Lung (tissue), 12 donors: ENCODE results near the gene LYZL2. TPM values are rescaled to one million over a fixed set of nuclear protein-coding genes. Genes with fewer than 3 reads are reported as not detected.

ENCODE experiments used
- ATAC-seq: fragments of 200-7000 bp; cut with Tn5 transposase; one replicate; pipeline ENCODE4 v1.9.1; 2020; ENCODE audit warnings: moderate number of reproducible peaks; ENCODE audit not compliant: insufficient read depth, low FRiP score
- DNase-seq, 3 donors: peaks; one replicate each; pipeline ENCODE4 v3.0.0-alpha.2; 2013 to 2017
- H3K27ac ChIP-seq, 2 donors: one replicate each; pipeline ENCODE4 v1.5.1; 2013; ENCODE audit warnings: mild to moderate bottlenecking in 2 of 2, moderate library complexity in 2 of 2, control low read depth in 1 of 2, inconsistent platforms in 1 of 2, low read depth in 1 of 2, low read length in 1 of 2
- H3K27me3 ChIP-seq, 3 donors: one replicate each; pipeline ENCODE4 v1.5.1; 2013; ENCODE audit warnings: low read length in 2 of 3; ENCODE audit not compliant: control insufficient read depth in 3 of 3, insufficient read depth in 3 of 3
- H3K36me3 ChIP-seq, 4 donors: one replicate each; pipeline ENCODE4 v1.5.1; 2013; ENCODE audit warnings: low read length in 4 of 4, mild to moderate bottlenecking in 1 of 4, moderate library complexity in 1 of 4; ENCODE audit not compliant: control insufficient read depth in 4 of 4, insufficient read depth in 4 of 4
- H3K4me1 ChIP-seq, 5 donors: one replicate each; pipeline ENCODE4 v1.5.1; 2013; ENCODE audit warnings: low read length in 5 of 5, mild to moderate bottlenecking in 2 of 5, moderate library complexity in 1 of 5; ENCODE audit not compliant: control insufficient read depth in 5 of 5, insufficient read depth in 5 of 5
- H3K4me3 ChIP-seq: one replicate; pipeline ENCODE4 v1.5.1; 2013; ENCODE audit warnings: mild to moderate bottlenecking, control low read depth, moderate library complexity
- H3K9ac ChIP-seq, 2 donors: one replicate each; pipeline ENCODE4 v1.5.1; 2013; ENCODE audit warnings: low read length in 2 of 2, control low read depth in 1 of 2; ENCODE audit not compliant: insufficient read depth in 1 of 2
- H3K9me3 ChIP-seq, 4 donors: one replicate each; pipeline ENCODE4 v1.5.1; 2013; ENCODE audit warnings: low read length in 3 of 4, mild to moderate bottlenecking in 1 of 4, moderate library complexity in 1 of 4; ENCODE audit not compliant: control insufficient read depth in 4 of 4, insufficient read depth in 3 of 4
- WGBS, 2 donors: extraction: QIAGEN DNeasy Blood & Tissue Kit; methylation state at CpG; one replicate each; pipeline ENCODE4 v1.1.7; 2013; 5-methylcytosine and 5-hydroxymethylcytosine counted together
- polyA plus RNA-seq, 2 donors: library from polyadenylated mRNA; stranded (reverse); fragments of 200-250 nt; gene quantifications; one replicate each; pipeline ENCODE4 v1.2.1, GENCODE V29; 2013
- total RNA-seq, 2 donors: library from RNA; depleted of rRNA in 1 of 2; stranded (reverse); fragments of >200 nt in 1 of 2; gene quantifications; one replicate each; pipeline ENCODE4 v1.2.1, GENCODE V29; 2014 to 2021
- TF ChIP-seq, protein P1 (sequence below): IDR thresholded peaks from 2 replicates; pipeline ENCODE4 v1.5.1; 2012; ENCODE audit warnings: mild to moderate bottlenecking; ENCODE audit errors: control extremely low read depth, extremely low read depth
- donor health status: control.
- donor health status: control.
- donor health status: Bipolar disorder and iron deficiency.
- donor health status: healthy.
- donor health status: DM: yes; HTN: yes; CAD: no.

Gene LYZL2
- total and polyA plus RNA-seq, 4 donors, result not detected

DNA sequence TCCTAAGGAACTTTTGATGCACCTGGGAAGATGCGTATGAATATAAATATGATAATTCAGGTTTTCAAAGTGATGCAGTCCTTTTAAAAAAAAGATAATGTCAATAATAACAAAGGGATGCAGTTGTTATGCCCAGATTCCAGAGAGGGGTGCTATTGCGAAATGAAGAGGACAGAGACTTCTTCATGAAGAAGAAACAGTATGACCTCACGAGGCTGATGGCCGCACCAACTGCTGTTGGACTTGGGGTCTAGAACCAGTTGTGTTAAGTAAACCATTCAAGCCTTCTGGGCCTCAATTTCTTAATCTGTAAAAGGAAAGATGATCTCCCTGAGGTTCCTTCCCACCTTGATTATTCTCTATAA, 55.1 kb downstream of the LYZL2 start:
- Histone ChIP-seq H3K27ac (no peak overlapping the region), H3K9me3 (no peaks in the 10 kb centered on the region), H3K4me1 (no peaks in the 10 kb centered on the region), H3K36me3 (no peaks in the 10 kb centered on the region), H3K9ac (no peak overlapping the region), H3K4me3 (no peak overlapping the region), H3K27me3 (no peaks in the 10 kb centered on the region)
- ATAC-seq, result no peak
- TF ChIP-seq, protein P1, sequence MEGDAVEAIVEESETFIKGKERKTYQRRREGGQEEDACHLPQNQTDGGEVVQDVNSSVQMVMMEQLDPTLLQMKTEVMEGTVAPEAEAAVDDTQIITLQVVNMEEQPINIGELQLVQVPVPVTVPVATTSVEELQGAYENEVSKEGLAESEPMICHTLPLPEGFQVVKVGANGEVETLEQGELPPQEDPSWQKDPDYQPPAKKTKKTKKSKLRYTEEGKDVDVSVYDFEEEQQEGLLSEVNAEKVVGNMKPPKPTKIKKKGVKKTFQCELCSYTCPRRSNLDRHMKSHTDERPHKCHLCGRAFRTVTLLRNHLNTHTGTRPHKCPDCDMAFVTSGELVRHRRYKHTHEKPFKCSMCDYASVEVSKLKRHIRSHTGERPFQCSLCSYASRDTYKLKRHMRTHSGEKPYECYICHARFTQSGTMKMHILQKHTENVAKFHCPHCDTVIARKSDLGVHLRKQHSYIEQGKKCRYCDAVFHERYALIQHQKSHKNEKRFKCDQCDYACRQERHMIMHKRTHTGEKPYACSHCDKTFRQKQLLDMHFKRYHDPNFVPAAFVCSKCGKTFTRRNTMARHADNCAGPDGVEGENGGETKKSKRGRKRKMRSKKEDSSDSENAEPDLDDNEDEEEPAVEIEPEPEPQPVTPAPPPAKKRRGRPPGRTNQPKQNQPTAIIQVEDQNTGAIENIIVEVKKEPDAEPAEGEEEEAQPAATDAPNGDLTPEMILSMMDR, result no peak
- WGBS, 2 donors, result 78 to 87% methylated on average over 4 of the region's 4 CpGs
- DNase-seq, result no peak

DNA sequence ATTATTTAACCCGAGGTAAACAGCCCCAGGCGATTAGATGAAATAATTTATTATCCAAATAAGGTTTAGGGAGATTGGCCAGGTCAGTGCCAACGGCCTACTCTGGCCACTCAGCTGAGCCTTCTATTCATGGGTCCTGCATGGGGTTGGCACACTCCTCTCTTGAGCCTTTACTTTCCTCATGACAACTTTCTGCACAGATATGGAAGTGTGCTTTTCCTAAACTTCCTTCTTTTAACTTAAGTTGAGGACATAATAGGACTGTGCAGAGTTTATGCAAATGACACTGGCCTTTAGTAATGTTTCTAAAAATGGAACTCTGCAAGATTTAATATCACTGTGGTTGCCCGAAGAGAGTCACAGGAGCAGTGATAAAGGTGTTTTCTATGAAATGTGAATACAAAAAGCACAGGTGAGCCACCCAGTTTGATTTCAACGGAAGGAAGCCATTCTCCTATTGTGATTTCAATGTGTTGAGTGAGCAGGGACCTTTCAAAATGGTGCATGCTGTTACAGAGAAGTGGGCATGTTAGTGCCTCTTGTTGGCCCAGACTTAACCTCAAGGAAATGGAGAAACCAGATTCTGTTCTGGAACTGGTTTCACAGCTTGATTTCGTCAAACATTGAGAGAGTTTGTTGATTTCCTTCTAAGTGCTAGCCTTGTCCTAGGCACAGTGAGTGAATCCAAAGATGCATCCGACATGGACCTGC, 55.7 kb downstream of the LYZL2 start:
- Histone ChIP-seq H3K4me1 (no peaks in the 10 kb centered on the region), H3K4me3 (no peak overlapping the region), H3K9me3 (no peaks in the 10 kb centered on the region), H3K36me3 (no peaks in the 10 kb centered on the region), H3K9ac (no peak overlapping the region), H3K27me3 (no peaks in the 10 kb centered on the region), H3K27ac (no peak overlapping the region)
- TF ChIP-seq, protein P1, result no peak
- WGBS, 2 donors, result 61 to 69% methylated on average over 7 of the region's 7 CpGs
- no peak for DNase-seq
- ATAC-seq, result no peak

DNA sequence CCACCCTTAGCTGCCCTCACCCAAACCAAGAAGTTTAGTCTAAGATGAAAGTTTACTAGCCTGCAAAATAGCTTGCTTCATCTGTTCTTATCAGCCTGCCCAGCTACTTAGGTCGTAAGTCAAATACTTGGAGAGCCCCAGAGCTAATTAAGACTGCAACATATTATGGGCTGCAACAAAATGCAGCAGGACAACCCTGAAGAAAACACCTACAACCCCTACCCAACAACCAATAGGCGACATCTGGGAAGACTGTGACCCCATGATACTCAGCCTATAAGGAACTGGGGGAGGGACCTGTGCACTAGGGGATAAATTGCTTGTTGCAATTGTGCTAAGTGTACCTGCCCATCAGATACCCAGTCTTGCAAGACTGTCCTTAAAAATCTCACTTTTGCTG, 64.1 kb downstream of the LYZL2 start:
- no peak overlapping the region for H3K4me3 ChIP-seq
- H3K4me1 ChIP-seq, result no peaks in the 10 kb centered on the region
- DNase-seq (no peak), ATAC-seq (no peak)
- 41 to 64% methylated on average over 2 of the region's 2 CpGs for WGBS, 2 donors
- TF ChIP-seq, protein P1, result no peak
- H3K9ac ChIP-seq, result no peak overlapping the region
- H3K36me3 ChIP-seq, result no peaks in the 10 kb centered on the region
- no peak overlapping the region for H3K27ac ChIP-seq
- no peaks in the 10 kb centered on the region for H3K9me3 ChIP-seq
- no peaks in the 10 kb centered on the region for H3K27me3 ChIP-seq

DNA sequence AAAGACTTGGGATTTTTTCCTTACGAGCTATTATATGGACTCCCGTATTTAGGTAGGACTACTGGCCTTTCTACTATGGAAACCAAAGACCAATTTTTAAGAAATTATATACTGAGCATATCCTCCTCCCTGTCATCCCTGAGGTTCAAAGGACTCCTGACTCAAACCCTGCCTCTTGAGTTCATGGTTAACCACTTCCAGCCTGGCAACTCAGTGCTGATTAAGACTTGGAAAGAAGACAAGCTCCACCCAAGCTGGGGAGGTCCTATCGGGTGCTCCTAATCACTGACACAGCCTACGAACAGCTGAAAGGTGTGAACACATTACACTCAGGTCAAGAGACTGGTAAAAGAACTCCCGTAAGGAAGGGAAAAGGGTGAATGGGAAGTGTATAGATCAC, 66.8 kb downstream of the LYZL2 start:
- WGBS, 2 donors, result 90 to 96% methylated on average over 5 of the region's 5 CpGs
- no peak for ATAC-seq
- TF ChIP-seq, protein P1, result no peak

More for the DNA sequence above, 66.8 kb downstream of the LYZL2 start:
- no peak for DNase-seq
- peaks cover 0 to 2% (median 0%) of the 10 kb centered on the region in 4 donors for H3K9me3 ChIP-seq
- H3K27me3 ChIP-seq, result no peaks in the 10 kb centered on the region
- H3K36me3 ChIP-seq, result no peaks in the 10 kb centered on the region
- no peak overlapping the region for H3K4me3 ChIP-seq
- H3K4me1 ChIP-seq, result no peaks in the 10 kb centered on the region
- H3K9ac ChIP-seq, result no peak overlapping the region
- no peak overlapping the region for H3K27ac ChIP-seq
